ENCODE results near the gene HAL. TPM values are rescaled to one million over a fixed set of nuclear protein-coding genes. Genes with fewer than 3 reads are reported as not detected.

HAL gene
- total and polyA plus RNA-seq, 2 of the 13 experiments (the other 11 are each of a cell fraction or from before 2014, with no cell fraction given), result 0.89 to 37.8 TPM

GRCh38 chr12:95942524-95943329 lies 53.4 kb downstream of the HAL start, which contains the start of gene CCDC38 (continued):
- no peak for TF ChIP-seq BCL3 (CRISPR knock-in tag; IDR thresholded peaks at IDR 0.05)
- TF ChIP-seq NRL (CRISPR knock-in tag; IDR thresholded peaks at IDR 0.05; ENCODE audit: borderline replicate concordance), result 0 out of 2 replicates have a peak, but pooled peaks have one; percentile 62
- peak; percentile 35; the same call in 1 of the 2 replicates for TF ChIP-seq IRF2 (CRISPR knock-in tag; IDR thresholded peaks at IDR 0.05)
- peak; percentile 56; the same call in 1 of the 2 replicates for TF ChIP-seq PRDM10 (CRISPR knock-in tag; IDR thresholded peaks at IDR 0.05; ENCODE audit: low read depth)
- peak; percentile 62 for TF ChIP-seq PATZ1 (CRISPR knock-in tag; IDR thresholded peaks at IDR 0.05)
- no peak for TF ChIP-seq ZBTB7A (CRISPR knock-in tag; IDR thresholded peaks at IDR 0.05)
- no peak for TF ChIP-seq ZNF572 (CRISPR knock-in tag; IDR thresholded peaks at IDR 0.05)
- no peak for TF ChIP-seq ZNF615 (CRISPR knock-in tag; IDR thresholded peaks at IDR 0.05; ENCODE audit: borderline replicate concordance)
- TF ChIP-seq ZNF83 (CRISPR knock-in tag; IDR thresholded peaks at IDR 0.05; ENCODE audit: borderline replicate concordance), result no peak
- peak; percentile 18; the same call in 1 of the 2 replicates for TF ChIP-seq PRDM15 (CRISPR knock-in tag; IDR thresholded peaks at IDR 0.05)
- peak; percentile 15; the same call in 1 of the 2 replicates for TF ChIP-seq SP2 (CRISPR knock-in tag; IDR thresholded peaks at IDR 0.05)
- TF ChIP-seq ZNF614 (CRISPR knock-in tag; IDR thresholded peaks at IDR 0.05; ENCODE audit: borderline replicate concordance), result peak; percentile 15; the same call in 1 of the 2 replicates
- TF ChIP-seq ESRRA (CRISPR knock-in tag; IDR thresholded peaks at IDR 0.05; ENCODE audit: low read depth), result no peak
- no peak for TF ChIP-seq ZNF256 (CRISPR knock-in tag; conservative IDR thresholded peaks at IDR 0.05)
- peak; percentile 56; the same call in 1 of the 2 replicates for TF ChIP-seq ZBTB43 (CRISPR knock-in tag; conservative IDR thresholded peaks at IDR 0.05)
